WTC11 (cell line): ENCODE data around the gene NEURL1. TPM values are rescaled to one million over a fixed set of nuclear protein-coding genes. Genes with fewer than 3 reads are reported as not detected.

Source experiments
- ATAC-seq: fragments of 200-7000 bp; cut with Tn5 transposase; 2 replicates; pipeline ENCODE4 v1.10.0; 2021; ENCODE audit warnings: mild to moderate bottlenecking, moderate library complexity
- CTCF ChIA-PET: fragments of 300-600 bp; sonication (Branson Sonifier 250); formaldehyde crosslinking; loops from one replicate; lab custom pipeline; 2021; ENCODE audit warnings: antibody characterized with exemption; lab: Charles Lee
- POLR2A ChIA-PET: fragments of 350-600 bp; sonication (Branson Sonifier 250); formaldehyde crosslinking; loops from one replicate; lab custom pipeline; 2021; ENCODE audit warnings: antibody characterized with exemption; lab: Charles Lee
- DNase-seq: peaks from one replicate; pipeline ENCODE4 v3.0.0; 2021; ENCODE audit warnings: low spot score
- H3K27ac Mint-ChIP-seq: 2 replicates; pipeline ENCODE4 v1.8.0; 2021; ENCODE audit warnings: mixed read lengths
- H3K27me3 Mint-ChIP-seq: 2 replicates; pipeline ENCODE4 v1.8.0; 2021; ENCODE audit warnings: low read depth, mild to moderate bottlenecking, moderate library complexity, mixed read lengths
- H3K36me3 Mint-ChIP-seq: 2 replicates; pipeline ENCODE4 v1.8.0; 2021; ENCODE audit warnings: mixed read lengths
- H3K4me1 Mint-ChIP-seq: 2 replicates; pipeline ENCODE4 v1.8.0; 2022; ENCODE audit warnings: mixed read lengths
- H3K4me3 Mint-ChIP-seq: 2 replicates; pipeline ENCODE4 v1.8.0; 2021; ENCODE audit warnings: mild to moderate bottlenecking, moderate library complexity, mixed read lengths
- H3K9me3 Mint-ChIP-seq: 2 replicates; pipeline ENCODE4 v1.8.0; 2021; ENCODE audit warnings: mixed read lengths
- EMX1 ChIP-seq: fragments of 250-450 bp; sonication (Bioruptor Pico); IDR thresholded peaks from 2 replicates; pipeline ENCODE4 v1.8.0; 2021; ENCODE audit warnings: mild to moderate bottlenecking
- FOXJ3 ChIP-seq: sonication (generic); formaldehyde crosslinking; IDR thresholded peaks from 2 replicates; pipeline ENCODE4 v1.9.0; 2021; ENCODE audit warnings: missing genetic modification reagents, mild to moderate bottlenecking, borderline replicate concordance
- FOXK1 ChIP-seq: sonication (generic); formaldehyde crosslinking; IDR thresholded peaks from 2 replicates; pipeline ENCODE4 v1.8.0; 2022; ENCODE audit warnings: mild to moderate bottlenecking, moderate library complexity, missing genetic modification reagents
- HMGA2 ChIP-seq: fragments of 250-450 bp; sonication (Bioruptor Pico); IDR thresholded peaks from 2 replicates; pipeline ENCODE4 v1.4.0; 2021; ENCODE audit warnings: mild to moderate bottlenecking, moderate library complexity
- JAZF1 ChIP-seq: fragments of 250-450 bp; sonication (Bioruptor Pico); IDR thresholded peaks from 2 replicates; pipeline ENCODE4 v1.9.0; 2021; ENCODE audit warnings: moderate library complexity, mild to moderate bottlenecking, inconsistent platforms
- MXD4 ChIP-seq: fragments of 250-450 bp; sonication (Bioruptor Pico); IDR thresholded peaks from 2 replicates; pipeline ENCODE4 v1.8.0; 2021; ENCODE audit warnings: mild to moderate bottlenecking, moderate library complexity, borderline replicate concordance
- NR1H2 ChIP-seq: sonication (generic); formaldehyde crosslinking; IDR thresholded peaks from 2 replicates; pipeline ENCODE4 v1.9.0; 2021; ENCODE audit warnings: mild to moderate bottlenecking, moderate library complexity, missing genetic modification reagents
- SP1 ChIP-seq: sonication (generic); formaldehyde crosslinking; conservative IDR thresholded peaks from 2 replicates; pipeline ENCODE4 v1.8.1; 2022; ENCODE audit warnings: missing genetic modification reagents
- TEAD4 ChIP-seq: sonication (generic); formaldehyde crosslinking; IDR thresholded peaks from 2 replicates; pipeline ENCODE4 v1.8.0; 2022; ENCODE audit warnings: mild to moderate bottlenecking, missing genetic modification reagents
- ZNF138 ChIP-seq: sonication (generic); formaldehyde crosslinking; conservative IDR thresholded peaks from 2 replicates; pipeline ENCODE4 v1.8.1; 2022; ENCODE audit warnings: mild to moderate bottlenecking, moderate library complexity, missing genetic modification reagents
- ZNF232 ChIP-seq: sonication (generic); formaldehyde crosslinking; IDR thresholded peaks from 2 replicates; pipeline ENCODE4 v1.8.0; 2022; ENCODE audit warnings: mild to moderate bottlenecking, missing genetic modification reagents
- ZNF263 ChIP-seq: sonication (generic); formaldehyde crosslinking; IDR thresholded peaks from 2 replicates; pipeline ENCODE4 v1.8.1; 2022; ENCODE audit warnings: low read depth, mild to moderate bottlenecking, moderate library complexity, missing genetic modification reagents
- ZNF416 ChIP-seq: fragments of 250-450 bp; sonication (Bioruptor Pico); IDR thresholded peaks from 2 replicates; pipeline ENCODE4 v1.9.0; 2021; ENCODE audit warnings: mild to moderate bottlenecking, inconsistent platforms
- total RNA-seq: library from RNA; stranded (reverse); gene quantifications from 3 replicates; pipeline ENCODE4 v1.2.3, GENCODE V29; 2021
- TF ChIP-seq, protein P1 (sequence below): fragments of 250-450 bp; sonication (Bioruptor Pico); IDR thresholded peaks from 2 replicates; pipeline ENCODE4 v1.8.0; 2021; ENCODE audit warnings: mild to moderate bottlenecking
- TF ChIP-seq, protein P2 (sequence below): sonication (generic); formaldehyde crosslinking; IDR thresholded peaks from 2 replicates; pipeline ENCODE4 v1.8.1; 2023; ENCODE audit warnings: mild to moderate bottlenecking, missing genetic modification reagents, borderline replicate concordance
- TF ChIP-seq, protein P3 (sequence below): fragments of 250-450 bp; sonication (Bioruptor Pico); IDR thresholded peaks from 2 replicates; pipeline ENCODE4 v1.9.0; 2021; ENCODE audit warnings: mild to moderate bottlenecking
- TF ChIP-seq, protein P4 (sequence below): sonication (generic); formaldehyde crosslinking; IDR thresholded peaks from 2 replicates; pipeline ENCODE4 v1.8.0; 2022; ENCODE audit warnings: mild to moderate bottlenecking, missing genetic modification reagents
- TF ChIP-seq, protein P5 (sequence below): sonication (generic); formaldehyde crosslinking; IDR thresholded peaks from 2 replicates; pipeline ENCODE4 v1.8.0; 2023; ENCODE audit warnings: mild to moderate bottlenecking, missing genetic modification reagents
- TF ChIP-seq, protein P6 (sequence below): sonication (generic); formaldehyde crosslinking; IDR thresholded peaks from 2 replicates; pipeline ENCODE4 v1.8.0; 2022; ENCODE audit warnings: mild to moderate bottlenecking, missing genetic modification reagents

NEURL1 gene
- total RNA-seq, 1 experiment from 2014 or later: 1.2 TPM

DNA sequence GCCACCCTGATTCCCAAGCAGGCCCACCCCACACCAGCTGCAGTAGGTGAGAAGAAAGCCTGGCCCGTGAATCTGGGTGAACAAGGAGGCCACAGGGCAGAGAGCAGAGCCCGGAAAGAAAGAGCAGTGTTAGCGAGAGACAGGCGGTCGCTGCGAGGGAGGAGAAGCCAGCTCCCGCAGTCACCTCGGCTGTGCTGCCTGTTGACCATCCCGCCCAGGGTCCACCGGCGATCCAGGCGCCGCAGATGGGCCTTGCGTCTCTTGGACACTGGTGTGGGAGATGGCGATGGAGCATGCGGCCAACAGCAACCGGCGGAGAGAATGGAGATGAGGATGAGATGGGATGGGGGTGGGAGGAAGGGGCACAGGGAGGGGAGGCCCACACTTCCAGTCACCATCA is 128.8 kb downstream of the NEURL1 start:
- ChIA-PET CTCF (interaction anchor here (1.5 kb wide), 1 partner anchor 74 kb away, joined by 8 read pairs; no protein-coding TSS in a partner anchor), POLR2A (no interaction called here)
- Mint-ChIP-seq H3K36me3 (0 out of 2 replicates have a peak, but pooled peaks cover 5% of the 10 kb centered on the region), H3K27ac (peak overlapping the region; percentile 45; the same call in 1 of the 2 replicates), H3K4me3 (no peak overlapping the region), H3K27me3 (no peaks in the 10 kb centered on the region), H3K9me3 (no peaks in the 10 kb centered on the region), H3K4me1 (no peaks in the 10 kb centered on the region)
- TF ChIP-seq, protein P1, sequence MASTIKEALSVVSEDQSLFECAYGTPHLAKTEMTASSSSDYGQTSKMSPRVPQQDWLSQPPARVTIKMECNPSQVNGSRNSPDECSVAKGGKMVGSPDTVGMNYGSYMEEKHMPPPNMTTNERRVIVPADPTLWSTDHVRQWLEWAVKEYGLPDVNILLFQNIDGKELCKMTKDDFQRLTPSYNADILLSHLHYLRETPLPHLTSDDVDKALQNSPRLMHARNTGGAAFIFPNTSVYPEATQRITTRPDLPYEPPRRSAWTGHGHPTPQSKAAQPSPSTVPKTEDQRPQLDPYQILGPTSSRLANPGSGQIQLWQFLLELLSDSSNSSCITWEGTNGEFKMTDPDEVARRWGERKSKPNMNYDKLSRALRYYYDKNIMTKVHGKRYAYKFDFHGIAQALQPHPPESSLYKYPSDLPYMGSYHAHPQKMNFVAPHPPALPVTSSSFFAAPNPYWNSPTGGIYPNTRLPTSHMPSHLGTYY: no peak
- no peak for TF ChIP-seq ZNF232 (CRISPR knock-in tag)
- TF ChIP-seq ZNF416: no peak
- TF ChIP-seq HMGA2 (CRISPR knock-in tag): no peak
- TF ChIP-seq, protein P2, sequence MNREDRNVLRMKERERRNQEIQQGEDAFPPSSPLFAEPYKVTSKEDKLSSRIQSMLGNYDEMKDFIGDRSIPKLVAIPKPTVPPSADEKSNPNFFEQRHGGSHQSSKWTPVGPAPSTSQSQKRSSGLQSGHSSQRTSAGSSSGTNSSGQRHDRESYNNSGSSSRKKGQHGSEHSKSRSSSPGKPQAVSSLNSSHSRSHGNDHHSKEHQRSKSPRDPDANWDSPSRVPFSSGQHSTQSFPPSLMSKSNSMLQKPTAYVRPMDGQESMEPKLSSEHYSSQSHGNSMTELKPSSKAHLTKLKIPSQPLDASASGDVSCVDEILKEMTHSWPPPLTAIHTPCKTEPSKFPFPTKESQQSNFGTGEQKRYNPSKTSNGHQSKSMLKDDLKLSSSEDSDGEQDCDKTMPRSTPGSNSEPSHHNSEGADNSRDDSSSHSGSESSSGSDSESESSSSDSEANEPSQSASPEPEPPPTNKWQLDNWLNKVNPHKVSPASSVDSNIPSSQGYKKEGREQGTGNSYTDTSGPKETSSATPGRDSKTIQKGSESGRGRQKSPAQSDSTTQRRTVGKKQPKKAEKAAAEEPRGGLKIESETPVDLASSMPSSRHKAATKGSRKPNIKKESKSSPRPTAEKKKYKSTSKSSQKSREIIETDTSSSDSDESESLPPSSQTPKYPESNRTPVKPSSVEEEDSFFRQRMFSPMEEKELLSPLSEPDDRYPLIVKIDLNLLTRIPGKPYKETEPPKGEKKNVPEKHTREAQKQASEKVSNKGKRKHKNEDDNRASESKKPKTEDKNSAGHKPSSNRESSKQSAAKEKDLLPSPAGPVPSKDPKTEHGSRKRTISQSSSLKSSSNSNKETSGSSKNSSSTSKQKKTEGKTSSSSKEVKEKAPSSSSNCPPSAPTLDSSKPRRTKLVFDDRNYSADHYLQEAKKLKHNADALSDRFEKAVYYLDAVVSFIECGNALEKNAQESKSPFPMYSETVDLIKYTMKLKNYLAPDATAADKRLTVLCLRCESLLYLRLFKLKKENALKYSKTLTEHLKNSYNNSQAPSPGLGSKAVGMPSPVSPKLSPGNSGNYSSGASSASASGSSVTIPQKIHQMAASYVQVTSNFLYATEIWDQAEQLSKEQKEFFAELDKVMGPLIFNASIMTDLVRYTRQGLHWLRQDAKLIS (CRISPR knock-in tag): no peak
- TF ChIP-seq ZNF263 (CRISPR knock-in tag): no peak
- TF ChIP-seq, protein P3, sequence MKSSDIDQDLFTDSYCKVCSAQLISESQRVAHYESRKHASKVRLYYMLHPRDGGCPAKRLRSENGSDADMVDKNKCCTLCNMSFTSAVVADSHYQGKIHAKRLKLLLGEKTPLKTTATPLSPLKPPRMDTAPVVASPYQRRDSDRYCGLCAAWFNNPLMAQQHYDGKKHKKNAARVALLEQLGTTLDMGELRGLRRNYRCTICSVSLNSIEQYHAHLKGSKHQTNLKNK (CRISPR knock-in tag): no peak
- TF ChIP-seq, protein P4, sequence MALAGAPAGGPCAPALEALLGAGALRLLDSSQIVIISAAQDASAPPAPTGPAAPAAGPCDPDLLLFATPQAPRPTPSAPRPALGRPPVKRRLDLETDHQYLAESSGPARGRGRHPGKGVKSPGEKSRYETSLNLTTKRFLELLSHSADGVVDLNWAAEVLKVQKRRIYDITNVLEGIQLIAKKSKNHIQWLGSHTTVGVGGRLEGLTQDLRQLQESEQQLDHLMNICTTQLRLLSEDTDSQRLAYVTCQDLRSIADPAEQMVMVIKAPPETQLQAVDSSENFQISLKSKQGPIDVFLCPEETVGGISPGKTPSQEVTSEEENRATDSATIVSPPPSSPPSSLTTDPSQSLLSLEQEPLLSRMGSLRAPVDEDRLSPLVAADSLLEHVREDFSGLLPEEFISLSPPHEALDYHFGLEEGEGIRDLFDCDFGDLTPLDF: no peak
- no peak for TF ChIP-seq FOXJ3 (CRISPR knock-in tag)
- no peak for TF ChIP-seq EMX1 (CRISPR knock-in tag)
- TF ChIP-seq MXD4 (CRISPR knock-in tag): no peak
- no peak for TF ChIP-seq ZNF138
- TF ChIP-seq, protein P5, sequence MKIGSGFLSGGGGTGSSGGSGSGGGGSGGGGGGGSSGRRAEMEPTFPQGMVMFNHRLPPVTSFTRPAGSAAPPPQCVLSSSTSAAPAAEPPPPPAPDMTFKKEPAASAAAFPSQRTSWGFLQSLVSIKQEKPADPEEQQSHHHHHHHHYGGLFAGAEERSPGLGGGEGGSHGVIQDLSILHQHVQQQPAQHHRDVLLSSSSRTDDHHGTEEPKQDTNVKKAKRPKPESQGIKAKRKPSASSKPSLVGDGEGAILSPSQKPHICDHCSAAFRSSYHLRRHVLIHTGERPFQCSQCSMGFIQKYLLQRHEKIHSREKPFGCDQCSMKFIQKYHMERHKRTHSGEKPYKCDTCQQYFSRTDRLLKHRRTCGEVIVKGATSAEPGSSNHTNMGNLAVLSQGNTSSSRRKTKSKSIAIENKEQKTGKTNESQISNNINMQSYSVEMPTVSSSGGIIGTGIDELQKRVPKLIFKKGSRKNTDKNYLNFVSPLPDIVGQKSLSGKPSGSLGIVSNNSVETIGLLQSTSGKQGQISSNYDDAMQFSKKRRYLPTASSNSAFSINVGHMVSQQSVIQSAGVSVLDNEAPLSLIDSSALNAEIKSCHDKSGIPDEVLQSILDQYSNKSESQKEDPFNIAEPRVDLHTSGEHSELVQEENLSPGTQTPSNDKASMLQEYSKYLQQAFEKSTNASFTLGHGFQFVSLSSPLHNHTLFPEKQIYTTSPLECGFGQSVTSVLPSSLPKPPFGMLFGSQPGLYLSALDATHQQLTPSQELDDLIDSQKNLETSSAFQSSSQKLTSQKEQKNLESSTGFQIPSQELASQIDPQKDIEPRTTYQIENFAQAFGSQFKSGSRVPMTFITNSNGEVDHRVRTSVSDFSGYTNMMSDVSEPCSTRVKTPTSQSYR (CRISPR knock-in tag): no peak
- no peak for TF ChIP-seq JAZF1
- TF ChIP-seq FOXK1: no peak
- no peak for TF ChIP-seq SP1 (CRISPR knock-in tag)
- TF ChIP-seq, protein P6, sequence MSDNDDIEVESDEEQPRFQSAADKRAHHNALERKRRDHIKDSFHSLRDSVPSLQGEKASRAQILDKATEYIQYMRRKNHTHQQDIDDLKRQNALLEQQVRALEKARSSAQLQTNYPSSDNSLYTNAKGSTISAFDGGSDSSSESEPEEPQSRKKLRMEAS (CRISPR knock-in tag): no peak
- TF ChIP-seq NR1H2: no peak
- no peak for TF ChIP-seq TEAD4 (CRISPR knock-in tag)
- no peak for ATAC-seq
- DNase-seq: no peak
